MCF 10A (cell line): ENCODE results near the gene MAD2L1. TPM values are rescaled to one million over a fixed set of nuclear protein-coding genes. Genes with fewer than 3 reads are reported as not detected.
"Not testable (repeated sequence)": the region's sequence is repeated elsewhere in the genome, so short reads cannot be mapped to it uniquely, and the experiment has no call there.

Source experiments
- BruUV-seq: library from RNA; stranded (reverse); fragments of 400-500 nt; replicated peaks from 2 replicates; lab custom pipeline; 2021; lab: Mats Ljungman, UMichigan
- CTCF ChIA-PET: fragments of 300-600 bp; sonication (Branson Sonifier 250); formaldehyde crosslinking; extraction: SDS; loops from one replicate; lab custom pipeline; 2021; ENCODE audit warnings: antibody characterized with exemption, inconsistent platforms; lab: Yijun Ruan, JAX
- POLR2A ChIA-PET: fragments of 300-600, 350-650 bp; sonication (Branson Sonifier 250); formaldehyde crosslinking; extraction: SDS; loops from one replicate; lab custom pipeline; 2020; ENCODE audit warnings: antibody characterized with exemption, inconsistent platforms; lab: Yijun Ruan, JAX
- DNase-seq: peaks from one replicate; pipeline ENCODE4 v3.0.0-alpha.2; 2018; ENCODE audit not compliant: unreplicated experiment
- H3K27ac Mint-ChIP-seq: one replicate; pipeline ENCODE4 v1.8.0; 2022; ENCODE audit warnings: mild to moderate bottlenecking, low read depth, mixed read lengths; ENCODE audit not compliant: unreplicated experiment
- H3K27me3 Mint-ChIP-seq: one replicate; pipeline ENCODE4 v1.8.0; 2022; ENCODE audit warnings: mixed read lengths; ENCODE audit not compliant: insufficient read depth, unreplicated experiment
- H3K36me3 Mint-ChIP-seq: one replicate; pipeline ENCODE4 v1.8.0; 2022; ENCODE audit warnings: mild to moderate bottlenecking, moderate library complexity, mixed read lengths; ENCODE audit not compliant: insufficient read depth, unreplicated experiment
- H3K4me1 Mint-ChIP-seq: one replicate; pipeline ENCODE4 v1.8.0; 2022; ENCODE audit warnings: mixed read lengths; ENCODE audit not compliant: insufficient read depth, unreplicated experiment
- H3K4me3 Mint-ChIP-seq: one replicate; pipeline ENCODE4 v1.8.0; 2022; ENCODE audit warnings: mild to moderate bottlenecking, moderate library complexity, mixed read lengths; ENCODE audit not compliant: unreplicated experiment
- H3K9me3 Mint-ChIP-seq: one replicate; pipeline ENCODE4 v1.8.0; 2022; ENCODE audit warnings: mixed read lengths; ENCODE audit not compliant: unreplicated experiment
- CTCF ChIP-seq: fragments of 200-600 bp; IDR thresholded peaks from one replicate; pipeline ENCODE4 v1.8.0; 2022; ENCODE audit warnings: antibody characterized with exemption, mild to moderate bottlenecking; ENCODE audit not compliant: unreplicated experiment
- intact Hi-C: fragments of 100-400 bp; cut with micrococcal nuclease; formaldehyde crosslinking; loops from 2 replicates; pipeline ENCODE4 v1.14.1; 2022
- total RNA-seq: library from RNA; stranded (reverse); gene quantifications from 2 replicates; pipeline ENCODE4 v1.2.3, GENCODE V29; 2022

The MAD2L1 gene
- total RNA-seq, 1 experiment from 2014 or later: 26.8 TPM

GRCh38 chr4:120070196-120070595 lies 3.5 kb upstream of the MAD2L1 start:
- intact Hi-C loops: loop anchor here (2.0 to 5.0 kb wide), 2 partner anchors 87 to 1042 kb away; no protein-coding TSS in a partner anchor
- Mint-ChIP-seq H3K27me3 (no peaks in the 10 kb centered on the region), H3K4me3 (no peak overlapping the region), H3K4me1 (peaks cover 27% of the 10 kb centered on the region), H3K27ac (peak overlapping the region; percentile 61), H3K9me3 (no peaks in the 10 kb centered on the region), H3K36me3 (no peaks in the 10 kb centered on the region)
- DNase-seq: no peak
- no TSS peak for BruUV-seq
- ChIA-PET POLR2A (no interaction called here), CTCF (interaction anchor here (0.7 to 1.2 kb wide), 9 partner anchors 23 to 1238 kb away, joined by 3 to 4 read pairs (median 3); no protein-coding TSS in a partner anchor)
- no peak for TF ChIP-seq CTCF

GRCh38 chr4:120065974-120066516 lies 603 bp downstream of the MAD2L1 start:
- H3K9me3 Mint-ChIP-seq: no peaks in the 10 kb centered on the region
- peaks cover 53% of the 10 kb centered on the region for H3K4me1 Mint-ChIP-seq
- intact Hi-C loops: no loop called here
- H3K27me3 Mint-ChIP-seq: no peaks in the 10 kb centered on the region
- peak overlapping the region; percentile 94 for H3K4me3 Mint-ChIP-seq
- no peak for TF ChIP-seq CTCF
- POLR2A ChIA-PET: interaction anchor here (0.6 to 1.3 kb wide), 4 partner anchors 236 to 1130 kb away, joined by 3 to 4 read pairs (median 3); no protein-coding TSS in a partner anchor
- H3K27ac Mint-ChIP-seq: peak overlapping the region; percentile 96
- peak; percentile 36 for DNase-seq
- CTCF ChIA-PET: interaction anchor here (0.7 to 2.8 kb wide), 5 partner anchors 9 to 1320 kb away, joined by 3 to 14 read pairs (median 3); no protein-coding TSS in a partner anchor
- TSS peak; percentile 29 for BruUV-seq
- H3K36me3 Mint-ChIP-seq: no peaks in the 10 kb centered on the region

- DNase-seq: no peak
- intact Hi-C loops: no loop called here
- peaks cover 46% of the 10 kb centered on the region for H3K4me1 Mint-ChIP-seq
- peak overlapping the region; percentile 96 for H3K27ac Mint-ChIP-seq
- peak overlapping the region; percentile 94 for H3K4me3 Mint-ChIP-seq
- no peaks in the 10 kb centered on the region for H3K27me3 Mint-ChIP-seq
- CTCF ChIA-PET: interaction anchor here (0.9 to 2.8 kb wide), 3 partner anchors 8 to 506 kb away, joined by 3 to 14 read pairs (median 4); no protein-coding TSS in a partner anchor
- POLR2A ChIA-PET: interaction anchor here (0.7 to 1.0 kb wide), 4 partner anchors 438 to 1632 kb away, joined by 3 read pairs; no protein-coding TSS in a partner anchor
- no peaks in the 10 kb centered on the region for H3K9me3 Mint-ChIP-seq
- TF ChIP-seq CTCF: no peak
- no TSS peak for BruUV-seq
- peaks cover under 1% of the 10 kb centered on the region for H3K36me3 Mint-ChIP-seq
These were observed 1.8 kb downstream of the MAD2L1 start for GRCh38 chr4:120064887-120065286.

- H3K9me3 Mint-ChIP-seq, BruUV-seq, DNase-seq, H3K27me3 Mint-ChIP-seq, intact Hi-C loops: not testable (repeated sequence)
- ChIA-PET POLR2A (interaction anchor here (1.4 kb wide), 1 partner anchor 10 kb away, joined by 7 read pairs; no protein-coding TSS in a partner anchor), CTCF (interaction anchor here (3.2 kb wide), 1 partner anchor 436 kb away, joined by 20 read pairs; the partner anchor contains the start of gene PDE5A)
- peaks cover 35% of the 10 kb centered on the region for H3K4me1 Mint-ChIP-seq
- H3K27ac Mint-ChIP-seq: peak overlapping the region; percentile 96
- peak overlapping the region; percentile 38 for H3K4me3 Mint-ChIP-seq
- H3K36me3 Mint-ChIP-seq: peaks cover 12% of the 10 kb centered on the region
These were observed 2.9 kb downstream of the MAD2L1 start for GRCh38 chr4:120063711-120064110.
